Measurements from ENCODE around the gene CCSER1.

- no peak for TF ChIP-seq CTCF (IDR thresholded peaks at IDR 0.05; ENCODE audit: control extremely low read depth in 1 of 3, insufficient read depth in 1 of 3, low read depth in 1 of 3, low read length in 3 of 3)
- no peak for TF ChIP-seq TBP (IDR thresholded peaks at IDR 0.05; ENCODE audit: low read depth, low read length)
- TF ChIP-seq ATF2 (IDR thresholded peaks at IDR 0.05; ENCODE audit: low read length): no peak
- TF ChIP-seq JUN (IDR thresholded peaks at IDR 0.05; ENCODE audit: low read depth, low read length): no peak
Measured at GRCh38 chr4:90824266-90825150, 697.3 kb downstream of the CCSER1 start.
